HT1080 (cell line): ENCODE data around the gene ZBTB40. TPM values are rescaled to one million over a fixed set of nuclear protein-coding genes. Genes with fewer than 3 reads are reported as not detected.

ENCODE experiments used
- DNase-seq: peaks from one replicate; pipeline ENCODE4 v3.0.0-alpha.2; 2015; ENCODE audit warnings: low read depth
- total RNA-seq: library from RNA; depleted of rRNA; stranded (reverse); fragments of >200 nt; shearing (Covaris generic); gene quantifications from 2 replicates; pipeline ENCODE4 v1.2.3, GENCODE V29; 2014

The ZBTB40 gene
- total RNA-seq, 1 experiment from 2014 or later: 13.0 TPM

- DNase-seq: no peak
Observed at GRCh38 chr1:22553991-22554522, 102.4 kb downstream of the ZBTB40 start.

GRCh38 chr1:22555371-22555656 lies 103.7 kb downstream of the ZBTB40 start:
- no peak for DNase-seq

GRCh38 chr1:22556391-22557104 lies 104.9 kb downstream of the ZBTB40 start:
- DNase-seq: no peak

GRCh38 chr1:22557341-22557950 lies 105.8 kb downstream of the ZBTB40 start:
- no peak for DNase-seq

GRCh38 chr1:22562584-22563583 lies 111.2 kb downstream of the ZBTB40 start, which contains the start of gene EPHA8:
Gene EPHA8, plus strand, starts transcription at chr1:22563489. Its CDS starts 147 bp downstream, at chr1:22563636.
- no peak for DNase-seq

GRCh38 chr1:22563671-22564602 lies 112.3 kb downstream of the ZBTB40 start:
- DNase-seq: no peak

GRCh38 chr1:22566161-22566560 lies 114.5 kb downstream of the ZBTB40 start:
- DNase-seq: no peak

GRCh38 chr1:22567197-22567596 lies 115.5 kb downstream of the ZBTB40 start:
- DNase-seq: no peak

GRCh38 chr1:22567994-22568393 lies 116.3 kb downstream of the ZBTB40 start:
- DNase-seq: no peak

- DNase-seq: no peak
Observed at GRCh38 chr1:22569269-22569668, 117.6 kb downstream of the ZBTB40 start.

- DNase-seq: no peak
Observed at GRCh38 chr1:22570140-22570909, 118.7 kb downstream of the ZBTB40 start.

- no peak for DNase-seq
Observed at GRCh38 chr1:22572818-22573217, 121.2 kb downstream of the ZBTB40 start.

- no peak for DNase-seq
Observed at GRCh38 chr1:22573237-22573636, 121.6 kb downstream of the ZBTB40 start.

- DNase-seq: no peak
Observed at GRCh38 chr1:22575532-22576149, 124.0 kb downstream of the ZBTB40 start.

GRCh38 chr1:22576150-22576544 lies 124.5 kb downstream of the ZBTB40 start:
- no peak for DNase-seq

- DNase-seq: no peak
Observed at GRCh38 chr1:22576617-22577016, 125.0 kb downstream of the ZBTB40 start.

- no peak for DNase-seq
Observed at GRCh38 chr1:22578732-22579361, 127.2 kb downstream of the ZBTB40 start.

GRCh38 chr1:22579541-22580155 lies 128.0 kb downstream of the ZBTB40 start:
- DNase-seq: no peak
